GM19463 (cell line): ENCODE measurements around the gene CASP10.

Source experiments
- ATAC-seq: cut with Tn5 transposase; IDR thresholded peaks from one replicate; pipeline ENCODE4 v1.9.1; 2021; ENCODE audit warnings: mild to moderate bottlenecking, moderate library complexity; ENCODE audit not compliant: unreplicated experiment

The CASP10 gene

GRCh38 chr2:201257381-201257955, 74.5 kb downstream of the CASP10 start:
- ATAC-seq, result peak; percentile 46

- peak; percentile 56 for ATAC-seq
These were observed 75.2 kb downstream of the CASP10 start for GRCh38 chr2:201257956-201258665.

- no peak for ATAC-seq
These were observed 76.0 kb downstream of the CASP10 start for GRCh38 chr2:201258666-201259615.

- ATAC-seq, result no peak
These were observed 77.4 kb downstream of the CASP10 start, which contains the start of gene CASP8 for GRCh38 chr2:201260302-201260800. Gene CASP8, plus strand, starts transcription at chr2:201260536. Its CDS starts 5,951 bp downstream, at chr2:201266487.

- no peak for ATAC-seq
These were observed 78.5 kb downstream of the CASP10 start for GRCh38 chr2:201261471-201261870.

GRCh38 chr2:201261906-201262305, 79.0 kb downstream of the CASP10 start:
- ATAC-seq, result no peak

GRCh38 chr2:201262718-201263117, 79.8 kb downstream of the CASP10 start:
- ATAC-seq, result no peak

GRCh38 chr2:201263779-201264178, 80.8 kb downstream of the CASP10 start:
- peak; percentile 33 for ATAC-seq

GRCh38 chr2:201264472-201265173, 81.7 kb downstream of the CASP10 start:
- ATAC-seq, result no peak

GRCh38 chr2:201266629-201267028, 83.7 kb downstream of the CASP10 start:
- no peak for ATAC-seq

- ATAC-seq, result no peak
These were observed 84.5 kb downstream of the CASP10 start for GRCh38 chr2:201267278-201268030.

- ATAC-seq, result no peak
These were observed 86.8 kb downstream of the CASP10 start for GRCh38 chr2:201269764-201270163.

- no peak for ATAC-seq
These were observed 87.5 kb downstream of the CASP10 start for GRCh38 chr2:201270293-201271001.

- ATAC-seq, result no peak
These were observed 89.0 kb downstream of the CASP10 start for GRCh38 chr2:201271917-201272316.

GRCh38 chr2:201273330-201273983, 90.5 kb downstream of the CASP10 start:
- ATAC-seq, result no peak

- ATAC-seq, result no peak
These were observed 92.1 kb downstream of the CASP10 start for GRCh38 chr2:201275069-201275468.

- ATAC-seq, result no peak
These were observed 93.0 kb downstream of the CASP10 start for GRCh38 chr2:201275990-201276389.

GRCh38 chr2:201276511-201276910, 93.6 kb downstream of the CASP10 start:
- ATAC-seq, result no peak
